Measurements from ENCODE around the gene NRBF2. TPM values are rescaled to one million over a fixed set of nuclear protein-coding genes. Genes with fewer than 3 reads are reported as not detected.

The NRBF2 gene
- total RNA-seq, 2 experiments from 2014 or later = 25.3 to 25.6 TPM

DNA sequence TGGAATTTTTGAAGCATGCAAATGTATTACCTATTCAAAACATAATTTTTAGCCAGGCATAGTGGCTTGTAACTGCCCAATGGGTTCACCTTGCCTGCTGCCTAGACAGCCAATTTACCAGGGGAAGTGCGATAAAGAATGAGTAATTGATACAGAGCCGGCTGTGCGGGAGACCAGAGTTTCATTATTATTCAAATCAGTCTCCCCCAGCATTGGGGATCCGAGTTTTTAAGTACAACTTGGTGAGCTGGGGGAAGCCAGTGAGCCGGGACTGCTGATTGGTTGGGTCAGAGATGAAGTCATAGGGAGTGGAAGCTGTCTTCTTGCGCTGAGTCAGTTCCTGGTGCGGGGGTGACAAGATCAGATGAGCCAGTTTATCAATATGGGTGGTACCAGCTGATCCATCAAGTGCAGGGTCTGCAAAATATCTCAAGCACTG lies 29.1 kb upstream of the NRBF2 start:
- Mint-ChIP-seq H3K4me1 (ENCODE audit: low read depth) (no peaks in the 10 kb centered on the region), H3K36me3 (ENCODE audit: low read depth) (no peaks in the 10 kb centered on the region), H3K27ac (no peak overlapping the region), H3K27me3 (peaks cover 42% of the 10 kb centered on the region), H3K4me3 (no peak overlapping the region), H3K9me3 (no peaks in the 10 kb centered on the region)
- intact Hi-C loops (cut with DNase I, micrococcal nuclease) = no loop called here
- CTCF ChIA-PET = no interaction called here
- POLR2A ChIA-PET = no interaction called here
- Histone ChIP-seq H3K27me3 (ENCODE audit: control insufficient read depth in 1 of 2, insufficient read depth in 2 of 2, low read length in 2 of 2) (peaks cover 0 to under 1% of the 10 kb centered on the region in 2 experiments), H3K4me3 (ENCODE audit: low read length) (no peak overlapping the region), H3K9me3 (ENCODE audit: control insufficient read depth in 1 of 2, insufficient read depth in 1 of 2, low read length in 2 of 2) (no peaks in the 10 kb centered on the region), H3K4me1 (ENCODE audit: insufficient read depth, low read length) (no peaks in the 10 kb centered on the region), H3K27ac (ENCODE audit: low read depth in 1 of 2, low read length in 2 of 2) (no peak overlapping the region), H3K36me3 (ENCODE audit: insufficient read depth, low read length) (no peaks in the 10 kb centered on the region)
- TF ChIP-seq, protein P1, sequence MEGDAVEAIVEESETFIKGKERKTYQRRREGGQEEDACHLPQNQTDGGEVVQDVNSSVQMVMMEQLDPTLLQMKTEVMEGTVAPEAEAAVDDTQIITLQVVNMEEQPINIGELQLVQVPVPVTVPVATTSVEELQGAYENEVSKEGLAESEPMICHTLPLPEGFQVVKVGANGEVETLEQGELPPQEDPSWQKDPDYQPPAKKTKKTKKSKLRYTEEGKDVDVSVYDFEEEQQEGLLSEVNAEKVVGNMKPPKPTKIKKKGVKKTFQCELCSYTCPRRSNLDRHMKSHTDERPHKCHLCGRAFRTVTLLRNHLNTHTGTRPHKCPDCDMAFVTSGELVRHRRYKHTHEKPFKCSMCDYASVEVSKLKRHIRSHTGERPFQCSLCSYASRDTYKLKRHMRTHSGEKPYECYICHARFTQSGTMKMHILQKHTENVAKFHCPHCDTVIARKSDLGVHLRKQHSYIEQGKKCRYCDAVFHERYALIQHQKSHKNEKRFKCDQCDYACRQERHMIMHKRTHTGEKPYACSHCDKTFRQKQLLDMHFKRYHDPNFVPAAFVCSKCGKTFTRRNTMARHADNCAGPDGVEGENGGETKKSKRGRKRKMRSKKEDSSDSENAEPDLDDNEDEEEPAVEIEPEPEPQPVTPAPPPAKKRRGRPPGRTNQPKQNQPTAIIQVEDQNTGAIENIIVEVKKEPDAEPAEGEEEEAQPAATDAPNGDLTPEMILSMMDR (IDR thresholded peaks at IDR 0.05) = no peak
- DNase-seq (peak in 1 of 14 experiments; percentile 1), ATAC-seq (ENCODE audit: poor library complexity) (no peak)

DNA sequence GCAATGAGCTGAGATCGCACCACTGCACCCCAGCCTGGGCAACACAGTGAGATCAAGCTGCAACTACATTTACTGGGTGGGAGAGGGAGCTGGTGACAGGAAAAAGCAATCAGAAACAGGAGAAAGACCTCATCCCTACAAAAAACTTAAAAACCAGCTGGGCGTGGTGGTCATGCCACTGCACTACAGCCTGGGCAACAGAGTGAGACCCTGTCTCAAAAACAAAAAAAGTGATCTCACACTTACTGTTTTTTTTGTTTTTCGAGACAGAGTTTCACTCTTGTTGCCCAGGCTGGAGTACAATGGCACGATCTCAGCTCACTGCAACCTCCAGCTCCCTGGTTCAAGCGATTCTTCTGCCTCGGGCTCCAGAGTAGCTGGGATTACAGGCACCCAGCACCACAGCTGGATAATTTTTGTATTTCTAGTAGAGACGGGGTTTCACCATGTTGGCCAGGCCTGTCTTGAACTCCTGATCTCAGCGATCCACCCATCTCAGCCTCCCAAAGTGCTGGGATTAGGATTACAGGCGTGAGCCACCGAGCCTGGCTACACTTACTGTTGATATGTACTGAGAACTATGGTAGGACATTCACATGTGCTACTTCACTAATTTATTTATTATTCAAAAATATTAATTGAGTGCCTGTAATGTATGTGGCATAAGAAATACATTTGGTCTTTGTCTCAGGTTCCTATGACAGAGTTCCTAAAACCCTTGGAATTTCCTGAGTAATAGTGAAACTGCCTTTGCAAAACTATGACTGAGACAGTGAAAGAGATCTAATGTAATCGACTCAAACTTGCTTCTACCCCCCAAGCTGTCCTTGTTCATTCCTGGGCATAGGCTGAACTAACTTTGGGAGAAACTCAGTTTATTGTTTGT lies 27.7 kb upstream of the NRBF2 start:
- no peaks in the 10 kb centered on the region for H3K9me3 Mint-ChIP-seq
- H3K36me3 ChIP-seq (ENCODE audit: insufficient read depth, low read length) = no peaks in the 10 kb centered on the region
- no peak overlapping the region for H3K27ac ChIP-seq (ENCODE audit: low read depth in 1 of 2, low read length in 2 of 2)
- no peaks in the 10 kb centered on the region for H3K4me1 Mint-ChIP-seq (ENCODE audit: low read depth)
- H3K4me3 ChIP-seq (ENCODE audit: low read length) = no peak overlapping the region
- peaks cover 39% of the 10 kb centered on the region for H3K27me3 Mint-ChIP-seq
- H3K27ac Mint-ChIP-seq = no peak overlapping the region
- H3K9me3 ChIP-seq (ENCODE audit: control insufficient read depth in 1 of 2, insufficient read depth in 1 of 2, low read length in 2 of 2) = no peaks in the 10 kb centered on the region
- intact Hi-C loops (cut with DNase I, micrococcal nuclease) = no loop called here
- ChIA-PET CTCF (no interaction called here), POLR2A (no interaction called here)
- DNase-seq (no peak), ATAC-seq (ENCODE audit: poor library complexity) (no peak)
- H3K36me3 Mint-ChIP-seq (ENCODE audit: low read depth) = no peaks in the 10 kb centered on the region
- H3K4me3 Mint-ChIP-seq = no peak overlapping the region
- TF ChIP-seq, protein P1 (IDR thresholded peaks at IDR 0.05) = no peak
- H3K27me3 ChIP-seq (ENCODE audit: control insufficient read depth in 1 of 2, insufficient read depth in 2 of 2, low read length in 2 of 2) = no peaks in the 10 kb centered on the region
- H3K4me1 ChIP-seq (ENCODE audit: insufficient read depth, low read length) = no peaks in the 10 kb centered on the region

DNA sequence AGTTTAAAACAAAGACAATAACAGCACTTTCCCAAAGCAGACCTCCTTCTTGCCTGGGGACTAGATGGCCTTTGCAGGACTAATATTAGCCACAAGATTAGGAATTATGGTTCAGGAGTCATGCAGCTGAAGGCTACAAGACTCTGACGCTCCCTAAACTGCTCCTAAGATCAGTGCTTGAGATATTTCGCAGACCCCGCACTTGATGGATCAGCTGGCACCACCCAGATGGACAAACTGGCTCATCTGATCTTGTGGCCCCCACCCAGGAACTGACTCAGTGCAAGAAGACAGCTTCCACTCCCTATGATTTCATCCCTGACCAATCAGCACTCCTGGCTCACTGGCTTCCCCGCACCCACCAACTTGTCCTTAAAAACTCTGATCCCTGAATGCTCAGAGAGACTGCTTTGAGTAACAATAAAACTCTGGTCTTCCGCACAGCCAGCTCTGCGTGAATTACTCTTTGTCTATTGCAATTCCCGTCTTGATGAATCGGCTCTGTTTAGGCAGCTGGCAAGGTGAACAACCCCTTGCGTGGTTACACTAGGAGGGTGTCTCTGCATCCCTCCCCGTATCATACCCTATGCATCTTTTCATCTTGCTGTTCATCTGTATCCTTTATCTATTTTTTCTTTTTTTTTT lies 26.9 kb upstream of the NRBF2 start:
- ATAC-seq (ENCODE audit: poor library complexity) (no peak), DNase-seq (no peak)
- no peak overlapping the region for H3K4me3 ChIP-seq (ENCODE audit: low read length)
- Mint-ChIP-seq H3K36me3 (ENCODE audit: low read depth) (no peaks in the 10 kb centered on the region), H3K4me1 (ENCODE audit: low read depth) (no peaks in the 10 kb centered on the region), H3K4me3 (no peak overlapping the region), H3K27me3 (peaks cover 34% of the 10 kb centered on the region), H3K27ac (no peak overlapping the region), H3K9me3 (no peaks in the 10 kb centered on the region)
- intact Hi-C loops (cut with DNase I, micrococcal nuclease) = no loop called here
- CTCF ChIA-PET = no interaction called here
- H3K4me1 ChIP-seq (ENCODE audit: insufficient read depth, low read length) = no peaks in the 10 kb centered on the region
- H3K27me3 ChIP-seq (ENCODE audit: control insufficient read depth in 1 of 2, insufficient read depth in 2 of 2, low read length in 2 of 2) = no peaks in the 10 kb centered on the region
- TF ChIP-seq, protein P1 (IDR thresholded peaks at IDR 0.05) = no peak
- H3K9me3 ChIP-seq (ENCODE audit: control insufficient read depth in 1 of 2, insufficient read depth in 1 of 2, low read length in 2 of 2) = no peaks in the 10 kb centered on the region
- H3K36me3 ChIP-seq (ENCODE audit: insufficient read depth, low read length) = no peaks in the 10 kb centered on the region
- no peak overlapping the region for H3K27ac ChIP-seq (ENCODE audit: low read depth in 1 of 2, low read length in 2 of 2)
- POLR2A ChIA-PET = no interaction called here
